HepG2 (cell line): Measurements from ENCODE around the gene CDC40. TPM values are rescaled to one million over a fixed set of nuclear protein-coding genes. Genes with fewer than 3 reads are reported as not detected.
A peak's percentile ranks its signal among the peaks of the same experiment; 100 is the strongest.

Experiments used
- BHLHE40 ChIP-seq: IDR thresholded peaks from 2 replicates; pipeline ENCODE4 v1.6.1; 2011; ENCODE audit warnings: low read length, improper control_type of control experiment
- CAMTA2 ChIP-seq: sonication (generic); formaldehyde crosslinking; IDR thresholded peaks from 2 replicates; pipeline ENCODE4 v1.4.0; 2020; ENCODE audit warnings: mild to moderate bottlenecking, missing genetic modification reagents, borderline replicate concordance
- FOXK2 ChIP-seq: fragments of 450-650 bp; IDR thresholded peaks from 2 replicates; pipeline ENCODE4 v1.6.1; 2016
- GATAD2A ChIP-seq: IDR thresholded peaks from 2 replicates; pipeline ENCODE4 v1.6.1; 2016
- HNF1A ChIP-seq, 2 experiments: sonication (generic) in 1 of 2; formaldehyde crosslinking in 1 of 2; IDR thresholded peaks; 2 replicates each; pipeline versions ENCODE4 v1.4.0 to v1.6.1; 2016 to 2020; ENCODE audit warnings: borderline replicate concordance in 1 of 2, low read depth in 1 of 2, mild to moderate bottlenecking in 1 of 2, missing genetic modification reagents in 1 of 2
- IRF2 ChIP-seq: IDR thresholded peaks from 2 replicates; pipeline ENCODE4 v1.6.1; 2018; ENCODE audit warnings: missing genetic modification reagents, missing compliant biosample characterization
- KAT2B ChIP-seq: fragments of 150-350 bp; IDR thresholded peaks from 2 replicates; pipeline ENCODE4 v1.6.1; 2014; ENCODE audit warnings: low read depth, low read length, borderline replicate concordance
- KDM3A ChIP-seq: IDR thresholded peaks from 2 replicates; pipeline ENCODE4 v1.6.1; 2018; ENCODE audit warnings: low read depth, missing compliant biosample characterization
- MAX ChIP-seq: IDR thresholded peaks from 2 replicates; pipeline ENCODE4 v1.6.1; 2012; ENCODE audit warnings: inconsistent platforms
- NCOR1 ChIP-seq: fragments of 200-600 bp; sonication (generic); IDR thresholded peaks from 2 replicates; pipeline ENCODE4 v1.7.0; 2017; ENCODE audit warnings: antibody characterized with exemption, low read length, borderline replicate concordance
- PAWR ChIP-seq: sonication (generic); formaldehyde crosslinking; IDR thresholded peaks from 2 replicates; pipeline ENCODE4 v1.4.0; 2020; ENCODE audit warnings: missing genetic modification reagents, mild to moderate bottlenecking, borderline replicate concordance
- PBX3 ChIP-seq: sonication (generic); formaldehyde crosslinking; IDR thresholded peaks from 2 replicates; pipeline ENCODE4 v1.8.1; 2023; ENCODE audit warnings: missing genetic modification reagents, inconsistent platforms, borderline replicate concordance
- RFX5 ChIP-seq: IDR thresholded peaks from 2 replicates; pipeline ENCODE4 v1.6.1; 2011; ENCODE audit warnings: low read depth, low read length, improper control_type of control experiment
- SETDB1 ChIP-seq: sonication (generic); formaldehyde crosslinking; IDR thresholded peaks from 2 replicates; pipeline ENCODE4 v1.5.1; 2020; ENCODE audit warnings: missing genetic modification reagents, mild to moderate bottlenecking, borderline replicate concordance
- SP4 ChIP-seq: sonication (generic); formaldehyde crosslinking; IDR thresholded peaks from 2 replicates; pipeline ENCODE4 v1.8.1; 2023; ENCODE audit warnings: mild to moderate bottlenecking, missing genetic modification reagents
- SUZ12 ChIP-seq: fragments of 150-350 bp; IDR thresholded peaks from 2 replicates; pipeline ENCODE4 v1.6.1; 2014; ENCODE audit warnings: low read depth, low read length
- ZBTB3 ChIP-seq: sonication (generic); formaldehyde crosslinking; IDR thresholded peaks from 2 replicates; pipeline ENCODE4 v1.4.0; 2020; ENCODE audit warnings: low read depth, mild to moderate bottlenecking, moderate library complexity, missing genetic modification reagents, borderline replicate concordance
- ZC3H4 ChIP-seq: sonication (generic); formaldehyde crosslinking; IDR thresholded peaks from 2 replicates; pipeline ENCODE4 v1.4.0; 2020; ENCODE audit warnings: missing genetic modification reagents, borderline replicate concordance
- ZNF253 ChIP-seq: sonication (generic); formaldehyde crosslinking; IDR thresholded peaks from 2 replicates; pipeline ENCODE4 v1.8.0; 2022; ENCODE audit warnings: mild to moderate bottlenecking, missing genetic modification reagents, borderline replicate concordance
- ZNF282 ChIP-seq: fragments of 450-650 bp; IDR thresholded peaks from 2 replicates; pipeline ENCODE4 v1.6.1; 2018; ENCODE audit not compliant: partially characterized antibody
- ZNF329 ChIP-seq: sonication (generic); formaldehyde crosslinking; IDR thresholded peaks from 2 replicates; pipeline ENCODE4 v1.9.0; 2021; ENCODE audit warnings: low read depth, mild to moderate bottlenecking, missing genetic modification reagents
- ZNF44 ChIP-seq: sonication (generic); formaldehyde crosslinking; IDR thresholded peaks from 2 replicates; pipeline ENCODE4 v1.5.1; 2020; ENCODE audit warnings: mild to moderate bottlenecking, missing genetic modification reagents
- ZNF501 ChIP-seq: sonication (generic); formaldehyde crosslinking; IDR thresholded peaks from 2 replicates; pipeline ENCODE4 v1.5.1; 2020; ENCODE audit warnings: mild to moderate bottlenecking, moderate library complexity, missing genetic modification reagents
- ZNF7 ChIP-seq: IDR thresholded peaks from 2 replicates; pipeline ENCODE4 v1.6.1; 2016; ENCODE audit warnings: missing biosample characterization, missing genetic modification reagents
- ZNF746 ChIP-seq: sonication (generic); formaldehyde crosslinking; IDR thresholded peaks from 2 replicates; pipeline ENCODE4 v1.8.0; 2022; ENCODE audit warnings: mild to moderate bottlenecking, missing genetic modification reagents
- ZSCAN30 ChIP-seq: sonication (generic); formaldehyde crosslinking; IDR thresholded peaks from 2 replicates; pipeline ENCODE4 v1.5.0; 2020; ENCODE audit warnings: mild to moderate bottlenecking, missing genetic modification reagents
- polyA plus RNA-seq, 8 experiments: library from polyadenylated mRNA; depleted of rRNA in 3 of 8; stranded (reverse) in 7 of 8; unstranded in 1 of 8; fragments of >200 nt; fragmentation: Illumina TruSeq in 4 of 8; extraction: Trizol in 4 of 8; gene quantifications; 2 replicates each; pipeline versions ENCODE4 v1.2.1 to v1.2.3, GENCODE V29; 2011 to 2016; ENCODE audit warnings: low read depth in 4 of 8, missing spikeins in 1 of 8, mixed read lengths in 1 of 8; ENCODE audit not compliant: insufficient read depth in 1 of 8
- total RNA-seq, 5 experiments: library from RNA; depleted of rRNA; stranded (reverse); fragments of >200 nt; fragmentation: Illumina TruSeq; extraction: Trizol; gene quantifications; 2 replicates each; pipeline ENCODE4 v1.2.3, GENCODE V29; 2016; ENCODE audit warnings: low read depth in 1 of 5

The CDC40 gene
- total and polyA plus RNA-seq, 2 of the 13 experiments (the other 11 are each of a cell fraction or from before 2014, with no cell fraction given) = 11.4 to 21.5 TPM

GRCh38 chr6:110179406-110180227, 610 bp upstream of the CDC40 start, which contains the start of gene WASF1 (continued):
- TF ChIP-seq ZNF44 (no peak), IRF2 (CRISPR knock-in tag) (peak; percentile 90), ZNF329 (no peak), ZC3H4 (0 out of 2 replicates have a peak, but pooled peaks have one; percentile 26), ZSCAN30 (CRISPR knock-in tag) (no peak), SETDB1 (CRISPR knock-in tag) (0 out of 2 replicates have a peak, but pooled peaks have one; percentile 28), ZNF253 (0 out of 2 replicates have a peak, but pooled peaks have one; percentile 27), ZNF746 (CRISPR knock-in tag) (no peak), SUZ12 (peak; percentile 93), FOXK2 (peak; percentile 74), ZBTB3 (CRISPR knock-in tag) (0 out of 2 replicates have a peak, but pooled peaks have one; percentile 51), GATAD2A (CRISPR knock-in tag) (peak; percentile 33; the same call in 1 of the 2 replicates), CAMTA2 (CRISPR knock-in tag) (peak; percentile 47; the same call in 1 of the 2 replicates), ZNF282 (no peak), BHLHE40 (peak; percentile 80; the same call in 1 of the 2 replicates), KDM3A (CRISPR knock-in tag) (peak; percentile 32; the same call in 1 of the 2 replicates), ZNF7 (CRISPR knock-in tag) (no peak), RFX5 (no peak), MAX (peak; percentile 60), PAWR (no peak), ZNF501 (CRISPR knock-in tag) (peak; percentile 59), HNF1A (IDR thresholded peaks at IDR 0.05; ENCODE audit: low read depth) (no peak), HNF1A (CRISPR knock-in tag; IDR thresholded peaks at IDR 0.05; ENCODE audit: borderline replicate concordance) (0 out of 2 replicates have a peak, but pooled peaks have one; percentile 45), NCOR1 (0 out of 2 replicates have a peak, but pooled peaks have one; percentile 33), PBX3 (CRISPR knock-in tag) (0 out of 2 replicates have a peak, but pooled peaks have one; percentile 35), SP4 (CRISPR knock-in tag) (peak; percentile 80), KAT2B (no peak)
